ENCODE measurements around the gene SPATA21. TPM values are rescaled to one million over a fixed set of nuclear protein-coding genes. Genes with fewer than 3 reads are reported as not detected.

Gene SPATA21
- total and polyA plus RNA-seq, 10 of the 15 experiments (the other 5 are each of a cell fraction or from before 2014, with no cell fraction given): 0.05 to 1.1 (median 0.24) TPM; not detected in 1

GRCh38 chr1:16402742-16403141 is 34.5 kb downstream of the SPATA21 start:
- no peak for DNase-seq (ENCODE audit: low read depth, low spot score)
- no peaks in the 10 kb centered on the region for H3K79me2 ChIP-seq (ENCODE audit: control insufficient read depth, insufficient read depth, low read length)
- no peaks in the 10 kb centered on the region for H3K27me3 ChIP-seq (replicated peaks in 1 of 2; ENCODE audit: control insufficient read depth in 2 of 2, insufficient read depth in 2 of 2, low read length in 1 of 2)
- ATAC-seq: no peak
- ChIA-PET SMC1A (ENCODE audit: uncharacterized antibody, unreplicated experiment) (interaction anchor here (0.9 to 2.1 kb wide), 2 partner anchors 37 to 39 kb away, joined by 3 to 8 read pairs; partner anchors contain the start of gene NECAP2), POLR2A (interaction anchor here (0.6 to 1.6 kb wide), 3 partner anchors 35 to 1790 kb away, joined by 3 to 4 read pairs (median 4); no protein-coding TSS in a partner anchor), CTCF (no interaction called here), RAD21 (ENCODE audit: unreplicated experiment) (interaction anchor here (1.3 kb wide), 1 partner anchor 38 kb away, joined by 3 read pairs; the partner anchor contains the start of gene NECAP2)
- intact Hi-C loops (cut with micrococcal nuclease; ENCODE audit: unreplicated experiment) (no loop called here), in situ Hi-C loops (cut with MboI) (no loop called here)
- H3K36me3 ChIP-seq (ENCODE audit: control insufficient read depth in 2 of 2, insufficient read depth in 2 of 2, low read length in 1 of 2): peaks cover 6 to 10% of the 10 kb centered on the region in 2 experiments
- H3K27ac ChIP-seq (ENCODE audit: control insufficient read depth, insufficient read depth): no peak overlapping the region
- H3K4me1 ChIP-seq (ENCODE audit: control insufficient read depth, insufficient read depth, low read length): no peaks in the 10 kb centered on the region
- no peak for TF ChIP-seq JUND (IDR thresholded peaks at IDR 0.05; ENCODE audit: low read depth, low read length)
- no peak for TF ChIP-seq MXI1 (IDR thresholded peaks at IDR 0.05; ENCODE audit: low read depth, low read length)
- TF ChIP-seq, protein P1, sequence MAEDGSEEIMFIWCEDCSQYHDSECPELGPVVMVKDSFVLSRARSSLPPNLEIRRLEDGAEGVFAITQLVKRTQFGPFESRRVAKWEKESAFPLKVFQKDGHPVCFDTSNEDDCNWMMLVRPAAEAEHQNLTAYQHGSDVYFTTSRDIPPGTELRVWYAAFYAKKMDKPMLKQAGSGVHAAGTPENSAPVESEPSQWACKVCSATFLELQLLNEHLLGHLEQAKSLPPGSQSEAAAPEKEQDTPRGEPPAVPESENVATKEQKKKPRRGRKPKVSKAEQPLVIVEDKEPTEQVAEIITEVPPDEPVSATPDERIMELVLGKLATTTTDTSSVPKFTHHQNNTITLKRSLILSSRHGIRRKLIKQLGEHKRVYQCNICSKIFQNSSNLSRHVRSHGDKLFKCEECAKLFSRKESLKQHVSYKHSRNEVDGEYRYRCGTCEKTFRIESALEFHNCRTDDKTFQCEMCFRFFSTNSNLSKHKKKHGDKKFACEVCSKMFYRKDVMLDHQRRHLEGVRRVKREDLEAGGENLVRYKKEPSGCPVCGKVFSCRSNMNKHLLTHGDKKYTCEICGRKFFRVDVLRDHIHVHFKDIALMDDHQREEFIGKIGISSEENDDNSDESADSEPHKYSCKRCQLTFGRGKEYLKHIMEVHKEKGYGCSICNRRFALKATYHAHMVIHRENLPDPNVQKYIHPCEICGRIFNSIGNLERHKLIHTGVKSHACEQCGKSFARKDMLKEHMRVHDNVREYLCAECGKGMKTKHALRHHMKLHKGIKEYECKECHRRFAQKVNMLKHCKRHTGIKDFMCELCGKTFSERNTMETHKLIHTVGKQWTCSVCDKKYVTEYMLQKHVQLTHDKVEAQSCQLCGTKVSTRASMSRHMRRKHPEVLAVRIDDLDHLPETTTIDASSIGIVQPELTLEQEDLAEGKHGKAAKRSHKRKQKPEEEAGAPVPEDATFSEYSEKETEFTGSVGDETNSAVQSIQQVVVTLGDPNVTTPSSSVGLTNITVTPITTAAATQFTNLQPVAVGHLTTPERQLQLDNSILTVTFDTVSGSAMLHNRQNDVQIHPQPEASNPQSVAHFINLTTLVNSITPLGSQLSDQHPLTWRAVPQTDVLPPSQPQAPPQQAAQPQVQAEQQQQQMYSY (CRISPR knock-in tag; IDR thresholded peaks at IDR 0.05): no peak
- no peak for TF ChIP-seq PML (IDR thresholded peaks at IDR 0.05; ENCODE audit: low read length)
- no peak for TF ChIP-seq RUNX3 (IDR thresholded peaks at IDR 0.05; ENCODE audit: low read length)
- no peak for TF ChIP-seq SMAD5 (IDR thresholded peaks at IDR 0.05; ENCODE audit: low read depth)
- TF ChIP-seq USF2 (IDR thresholded peaks at IDR 0.05; ENCODE audit: borderline replicate concordance, low read depth, low read length): no peak
- TF ChIP-seq ZNF622 (IDR thresholded peaks at IDR 0.05): no peak
- H4K20me1 ChIP-seq (ENCODE audit: control insufficient read depth, insufficient read depth): no peaks in the 10 kb centered on the region
- no peaks in the 10 kb centered on the region for H3K9me3 ChIP-seq (replicated peaks; ENCODE audit: control insufficient read depth, insufficient read depth, low read length)
- no peak overlapping the region for H3K4me3 ChIP-seq
- no peak overlapping the region for H2AFZ ChIP-seq (ENCODE audit: control insufficient read depth, low read depth, low read length)
- no peak overlapping the region for H3K4me2 ChIP-seq (ENCODE audit: control insufficient read depth, insufficient read depth)
- no peak for FAIRE-seq
- no peak overlapping the region for H3K9ac ChIP-seq (ENCODE audit: control insufficient read depth, insufficient read depth, low read length)
- 79% methylated on average over 10 of the region's 10 CpGs for WGBS (ENCODE audit: insufficient coverage, insufficient replicate concordance, low lambda C conversion rate, missing lambda C conversion rate)
- BruUV-seq (replicated peaks): no TSS peak

Measured in GM12878 (cell line).